Measurements from ENCODE around the gene NDUFC1. TPM values are rescaled to one million over a fixed set of nuclear protein-coding genes. Genes with fewer than 3 reads are reported as not detected.

The NDUFC1 gene
- total RNA-seq, 1 experiment from 2014 or later, result 59.1 TPM

DNA sequence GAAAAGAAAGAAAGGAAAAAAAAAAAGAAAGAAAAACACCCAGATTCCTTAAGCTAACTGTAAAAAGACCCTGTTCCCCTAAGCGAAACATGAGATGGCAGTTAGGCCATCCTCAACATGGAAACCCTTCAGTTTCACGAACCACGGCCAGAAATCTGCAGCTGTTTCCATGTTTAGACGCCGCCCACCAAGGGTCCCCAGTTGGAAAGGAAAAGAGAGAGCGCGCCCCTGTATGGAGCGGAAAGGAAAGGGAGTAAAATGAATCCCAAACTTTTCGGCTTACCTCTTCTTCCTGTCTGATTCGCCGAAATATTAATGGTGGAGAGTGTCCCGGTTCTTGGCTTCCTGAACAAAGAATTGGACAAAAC is 60.5 kb downstream of the NDUFC1 start:
- Histone ChIP-seq H2BK20ac (ENCODE audit: low read depth, low read length, poor library complexity, severe bottlenecking) (no peak overlapping the region), H3K14ac (ENCODE audit: insufficient read depth, low read length) (no peak overlapping the region; the same call in 1 of the 2 replicates), H3K4me2 (ENCODE audit: insufficient read depth, insufficient read length, low read length) (no peak overlapping the region), H3K23ac (ENCODE audit: insufficient read length, low read depth, low read length) (no peak overlapping the region), H2BK120ac (ENCODE audit: low read depth, low read length, poor library complexity, severe bottlenecking) (no peak overlapping the region), H3K79me1 (ENCODE audit: insufficient read depth, low read depth, low read length, poor library complexity, severe bottlenecking) (no peaks in the 10 kb centered on the region), H3K56ac (ENCODE audit: insufficient read length, low read depth, low read length) (no peak overlapping the region), H4K8ac (replicated peaks; ENCODE audit: insufficient read length, low read depth, low read length) (no peak overlapping the region), H3K27me3 (ENCODE audit: insufficient read depth, low read length) (no peaks in the 10 kb centered on the region), H2AK5ac (ENCODE audit: insufficient read length, low read length) (no peak overlapping the region), H2BK12ac (ENCODE audit: insufficient read length, low read depth, low read length) (peak overlapping the region; percentile 79), H3K4ac (ENCODE audit: low read depth, low read length) (no peak overlapping the region), H2AFZ (ENCODE audit: low read length) (peak overlapping the region; percentile 63), H3K18ac (ENCODE audit: insufficient read length, low read depth, low read length) (peak overlapping the region; percentile 48), H3T11ph (ENCODE audit: low read length) (no peak overlapping the region), H4K91ac (ENCODE audit: insufficient read length, low read depth, low read length) (no peak overlapping the region), H2BK5ac (ENCODE audit: insufficient read length, low read length) (no peak overlapping the region), H3K27ac (ENCODE audit: insufficient read length, low read depth, low read length) (peak overlapping the region; percentile 4), H3K4me1 (ENCODE audit: insufficient read depth, low read length) (peaks cover 16% of the 10 kb centered on the region; the same call in 1 of the 2 replicates), H3K23me2 (ENCODE audit: insufficient read length, low read depth, low read length, poor library complexity, severe bottlenecking) (no peaks in the 10 kb centered on the region), H4K5ac (ENCODE audit: insufficient read length, low read depth, low read length) (no peak overlapping the region), H3K9me3 (ENCODE audit: control insufficient read depth, low read depth, low read length) (no peaks in the 10 kb centered on the region), H3K79me2 (ENCODE audit: insufficient read depth, low read length) (no peaks in the 10 kb centered on the region), H3K9ac (ENCODE audit: extremely low read depth, insufficient read length, low read length) (no peak overlapping the region), H2BK15ac (ENCODE audit: low read depth, low read length) (no peak overlapping the region), H4K20me1 (ENCODE audit: control insufficient read depth, insufficient read depth, insufficient read length) (no peaks in the 10 kb centered on the region)
- no peaks in the 10 kb centered on the region for H3K27me3 Mint-ChIP-seq (ENCODE audit: low read depth)
- H3K4me3 Mint-ChIP-seq, result peak overlapping the region; percentile 18 to 52; a peak in 2 of 5 replicates
- H3K36me3 Mint-ChIP-seq (ENCODE audit: insufficient read depth in 1 of 3, low read depth in 3 of 3), result peaks cover 7 to 10% (median 10%) of the 10 kb centered on the region in 3 experiments
- no peak for DNase-seq
- peaks cover 12 to 14% of the 10 kb centered on the region in 2 experiments for H3K9me3 Mint-ChIP-seq
- peaks cover 26 to 33% of the 10 kb centered on the region in 2 experiments for H3K4me1 Mint-ChIP-seq
- peak overlapping the region; percentile 84 to 98 (median 90) for H3K27ac Mint-ChIP-seq
- WGBS (ENCODE audit: extremely low coverage, insufficient read length, low lambda C conversion rate), result no CpG with 5 or more reads among the region's 12 CpGs
- TF ChIP-seq, protein P1, sequence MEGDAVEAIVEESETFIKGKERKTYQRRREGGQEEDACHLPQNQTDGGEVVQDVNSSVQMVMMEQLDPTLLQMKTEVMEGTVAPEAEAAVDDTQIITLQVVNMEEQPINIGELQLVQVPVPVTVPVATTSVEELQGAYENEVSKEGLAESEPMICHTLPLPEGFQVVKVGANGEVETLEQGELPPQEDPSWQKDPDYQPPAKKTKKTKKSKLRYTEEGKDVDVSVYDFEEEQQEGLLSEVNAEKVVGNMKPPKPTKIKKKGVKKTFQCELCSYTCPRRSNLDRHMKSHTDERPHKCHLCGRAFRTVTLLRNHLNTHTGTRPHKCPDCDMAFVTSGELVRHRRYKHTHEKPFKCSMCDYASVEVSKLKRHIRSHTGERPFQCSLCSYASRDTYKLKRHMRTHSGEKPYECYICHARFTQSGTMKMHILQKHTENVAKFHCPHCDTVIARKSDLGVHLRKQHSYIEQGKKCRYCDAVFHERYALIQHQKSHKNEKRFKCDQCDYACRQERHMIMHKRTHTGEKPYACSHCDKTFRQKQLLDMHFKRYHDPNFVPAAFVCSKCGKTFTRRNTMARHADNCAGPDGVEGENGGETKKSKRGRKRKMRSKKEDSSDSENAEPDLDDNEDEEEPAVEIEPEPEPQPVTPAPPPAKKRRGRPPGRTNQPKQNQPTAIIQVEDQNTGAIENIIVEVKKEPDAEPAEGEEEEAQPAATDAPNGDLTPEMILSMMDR (conservative IDR thresholded peaks at IDR 0.05), result no peak

Measured in H9 (cell line).